H9 (cell line): ENCODE data around the gene B4GALT1. TPM values are rescaled to one million over a fixed set of nuclear protein-coding genes. Genes with fewer than 3 reads are reported as not detected.

Experiments
- DNase-seq: peaks from one replicate; pipeline ENCODE4 v3.0.0-alpha.2; 2017
- H2AFZ ChIP-seq: one replicate; pipeline ENCODE4 v1.6.1; 2013; ENCODE audit warnings: mild to moderate bottlenecking, low read length, control low read depth, moderate library complexity
- H2AK5ac ChIP-seq: 2 replicates; pipeline ENCODE4 v1.6.1; 2013; ENCODE audit warnings: low read length, control low read depth, mixed read lengths; ENCODE audit not compliant: insufficient read length
- H2BK120ac ChIP-seq: one replicate; pipeline ENCODE4 v1.6.1; 2013; ENCODE audit warnings: low read depth, mild to moderate bottlenecking, low read length, control low read depth, inconsistent platforms; ENCODE audit not compliant: poor library complexity, severe bottlenecking
- H2BK12ac ChIP-seq: 2 replicates; pipeline ENCODE4 v1.6.1; 2013; ENCODE audit warnings: low read length, control low read depth, mixed read lengths, low read depth; ENCODE audit not compliant: insufficient read length
- H2BK15ac ChIP-seq: 2 replicates; pipeline ENCODE4 v1.6.1; 2013; ENCODE audit warnings: low read depth, low read length, control low read depth
- H2BK20ac ChIP-seq: one replicate; pipeline ENCODE4 v1.6.1; 2013; ENCODE audit warnings: low read depth, mild to moderate bottlenecking, low read length, control low read depth, inconsistent platforms; ENCODE audit not compliant: poor library complexity, severe bottlenecking
- H2BK5ac ChIP-seq: 2 replicates; pipeline ENCODE4 v1.6.1; 2013; ENCODE audit warnings: low read length, control low read depth, mixed read lengths; ENCODE audit not compliant: insufficient read length
- H3K14ac ChIP-seq: 2 replicates; pipeline ENCODE4 v1.6.1; 2013; ENCODE audit warnings: low read length, control low read depth; ENCODE audit not compliant: insufficient read depth
- H3K18ac ChIP-seq: 2 replicates; pipeline ENCODE4 v1.6.1; 2013; ENCODE audit warnings: low read depth, mild to moderate bottlenecking, mixed read lengths, low read length, control low read depth; ENCODE audit not compliant: insufficient read length
- H3K23ac ChIP-seq: 2 replicates; pipeline ENCODE4 v1.6.1; 2013; ENCODE audit warnings: low read length, control low read depth, mixed read lengths, low read depth; ENCODE audit not compliant: insufficient read length
- H3K23me2 ChIP-seq: 2 replicates; pipeline ENCODE4 v1.6.1; 2013; ENCODE audit warnings: low read depth, mild to moderate bottlenecking, mixed read lengths, low read length, control low read depth; ENCODE audit not compliant: insufficient read length, poor library complexity, severe bottlenecking
- H3K27ac ChIP-seq: 2 replicates; pipeline ENCODE4 v1.5.1; 2013; ENCODE audit warnings: low read length, control low read depth, mixed read lengths, low read depth; ENCODE audit not compliant: insufficient read length
- H3K27me3 ChIP-seq: 2 replicates; pipeline ENCODE4 v1.6.1; 2013; ENCODE audit warnings: low read length, control low read depth, inconsistent platforms; ENCODE audit not compliant: insufficient read depth
- H3K4ac ChIP-seq: 2 replicates; pipeline ENCODE4 v1.6.1; 2013; ENCODE audit warnings: low read depth, mild to moderate bottlenecking, control low read depth, inconsistent platforms, low read length, moderate library complexity
- H3K4me1 ChIP-seq: 2 replicates; pipeline ENCODE4 v1.6.1; 2013; ENCODE audit warnings: low read length, control low read depth, inconsistent platforms; ENCODE audit not compliant: insufficient read depth
- H3K4me2 ChIP-seq: 2 replicates; pipeline ENCODE4 v1.6.1; 2013; ENCODE audit warnings: low read length, control low read depth, mixed read lengths; ENCODE audit not compliant: insufficient read length, insufficient read depth
- H3K56ac ChIP-seq: 2 replicates; pipeline ENCODE4 v1.6.1; 2013; ENCODE audit warnings: low read depth, mild to moderate bottlenecking, mixed read lengths, low read length, control low read depth; ENCODE audit not compliant: insufficient read length
- H3K79me1 ChIP-seq: 2 replicates; pipeline ENCODE4 v1.6.1; 2013; ENCODE audit warnings: low read depth, mild to moderate bottlenecking, moderate library complexity, low read length, control low read depth, inconsistent platforms; ENCODE audit not compliant: insufficient read depth, poor library complexity, severe bottlenecking
- H3K79me2 ChIP-seq: 2 replicates; pipeline ENCODE4 v1.6.1; 2013; ENCODE audit warnings: low read length, control low read depth, inconsistent platforms; ENCODE audit not compliant: insufficient read depth
- H3K9ac ChIP-seq: 2 replicates; pipeline ENCODE4 v1.6.1; 2013; ENCODE audit warnings: low read length, control low read depth, mixed read lengths; ENCODE audit not compliant: insufficient read length; ENCODE audit errors: extremely low read depth
- H3K9me3 ChIP-seq: one replicate; pipeline ENCODE4 v1.6.1; 2013; ENCODE audit warnings: low read depth, low read length, inconsistent platforms; ENCODE audit not compliant: control insufficient read depth
- H3T11ph ChIP-seq: one replicate; pipeline ENCODE4 v1.6.1; 2013; ENCODE audit warnings: mild to moderate bottlenecking, low read length, control low read depth, inconsistent platforms
- H4K20me1 ChIP-seq: one replicate; pipeline ENCODE4 v1.6.1; 2013; ENCODE audit not compliant: control insufficient read depth, insufficient read length, insufficient read depth
- H4K5ac ChIP-seq: 2 replicates; pipeline ENCODE4 v1.6.1; 2013; ENCODE audit warnings: low read depth, mild to moderate bottlenecking, mixed read lengths, low read length, control low read depth; ENCODE audit not compliant: insufficient read length
- H4K8ac ChIP-seq: replicated peaks from 2 replicates; pipeline ENCODE4 v1.6.1; 2013; ENCODE audit warnings: low read length, control low read depth, mixed read lengths, low read depth; ENCODE audit not compliant: insufficient read length
- H4K91ac ChIP-seq: 2 replicates; pipeline ENCODE4 v1.6.1; 2013; ENCODE audit warnings: low read depth, mild to moderate bottlenecking, moderate library complexity, mixed read lengths, low read length, control low read depth; ENCODE audit not compliant: insufficient read length
- H3K27ac Mint-ChIP-seq, 3 experiments: 2 replicates in 2 of 3; 3 replicates in 1 of 3; pipeline ENCODE4 v1.8.0; 2020 to 2021; ENCODE audit warnings: mixed read lengths in 3 of 3, mild to moderate bottlenecking in 1 of 3, moderate library complexity in 1 of 3
- H3K27me3 Mint-ChIP-seq: 2 replicates; pipeline ENCODE4 v1.8.0; 2021; ENCODE audit warnings: low read depth, mild to moderate bottlenecking, moderate library complexity, mixed read lengths
- H3K36me3 Mint-ChIP-seq, 3 experiments: 2 replicates in 2 of 3; 3 replicates in 1 of 3; pipeline ENCODE4 v1.8.0; 2020 to 2021; ENCODE audit warnings: low read depth in 3 of 3, mixed read lengths in 3 of 3; ENCODE audit not compliant: insufficient read depth in 1 of 3
- H3K4me1 Mint-ChIP-seq, 2 experiments: 2 replicates each; pipeline ENCODE4 v1.8.0; 2020; ENCODE audit warnings: mixed read lengths in 2 of 2
- H3K4me3 Mint-ChIP-seq, 2 experiments: 2 replicates in 1 of 2; 3 replicates in 1 of 2; pipeline ENCODE4 v1.8.0; 2020 to 2021; ENCODE audit warnings: mild to moderate bottlenecking in 2 of 2, mixed read lengths in 2 of 2, moderate library complexity in 1 of 2
- H3K9me3 Mint-ChIP-seq, 2 experiments: 2 replicates in 1 of 2; 3 replicates in 1 of 2; pipeline ENCODE4 v1.8.0; 2020; ENCODE audit warnings: mild to moderate bottlenecking in 2 of 2, mixed read lengths in 2 of 2, moderate library complexity in 1 of 2
- WGBS: extraction: QIAGEN DNeasy Blood & Tissue Kit; methylation state at CpG from one replicate; pipeline ENCODE4 v1.1.7; 2013; ENCODE audit warnings: missing lambda C conversion rate, low lambda C conversion rate, mixed read lengths; ENCODE audit not compliant: insufficient read length; ENCODE audit errors: extremely low coverage; 5-methylcytosine and 5-hydroxymethylcytosine counted together
- total RNA-seq: library from RNA; stranded (reverse); gene quantifications from 2 replicates; pipeline ENCODE4 v1.2.1, GENCODE V29; 2021
- TF ChIP-seq, protein P1 (sequence below): fragments of 200-600 bp; sonication (generic); conservative IDR thresholded peaks from 3 replicates; pipeline ENCODE4 v1.8.0; 2021; ENCODE audit warnings: antibody characterized with exemption, mild to moderate bottlenecking

Gene B4GALT1
- total RNA-seq, 1 experiment from 2014 or later = 15.3 TPM

DNA sequence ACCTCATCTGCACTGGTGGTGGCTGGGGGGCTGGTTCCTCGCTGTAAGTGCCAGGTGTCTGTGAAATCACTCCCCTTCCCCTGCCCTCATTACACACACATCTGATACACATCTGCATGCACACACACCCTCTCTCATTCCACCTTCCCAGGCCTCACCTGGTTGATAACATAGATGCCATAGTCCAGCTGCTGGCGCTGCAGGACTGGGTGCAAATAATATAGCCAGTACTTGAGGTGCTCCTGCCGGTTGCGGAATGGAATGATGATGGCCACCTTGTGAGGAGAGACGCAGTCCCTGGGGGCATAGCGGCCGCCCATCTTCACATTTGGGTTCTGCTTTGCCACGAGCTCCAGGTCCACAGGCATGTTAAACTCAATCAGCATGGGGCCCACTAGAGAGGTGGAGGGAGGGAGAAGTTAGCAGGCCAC lies 32.1 kb downstream of the B4GALT1 start:
- no peak overlapping the region for H2AFZ ChIP-seq
- no peaks in the 10 kb centered on the region for H3K4me1 ChIP-seq
- no peak overlapping the region for H4K8ac ChIP-seq
- no peak overlapping the region for H2BK15ac ChIP-seq
- H4K5ac ChIP-seq = no peak overlapping the region
- H3K4me2 ChIP-seq = no peak overlapping the region
- peaks cover 4% of the 10 kb centered on the region for H3K79me1 ChIP-seq
- TF ChIP-seq, protein P1, sequence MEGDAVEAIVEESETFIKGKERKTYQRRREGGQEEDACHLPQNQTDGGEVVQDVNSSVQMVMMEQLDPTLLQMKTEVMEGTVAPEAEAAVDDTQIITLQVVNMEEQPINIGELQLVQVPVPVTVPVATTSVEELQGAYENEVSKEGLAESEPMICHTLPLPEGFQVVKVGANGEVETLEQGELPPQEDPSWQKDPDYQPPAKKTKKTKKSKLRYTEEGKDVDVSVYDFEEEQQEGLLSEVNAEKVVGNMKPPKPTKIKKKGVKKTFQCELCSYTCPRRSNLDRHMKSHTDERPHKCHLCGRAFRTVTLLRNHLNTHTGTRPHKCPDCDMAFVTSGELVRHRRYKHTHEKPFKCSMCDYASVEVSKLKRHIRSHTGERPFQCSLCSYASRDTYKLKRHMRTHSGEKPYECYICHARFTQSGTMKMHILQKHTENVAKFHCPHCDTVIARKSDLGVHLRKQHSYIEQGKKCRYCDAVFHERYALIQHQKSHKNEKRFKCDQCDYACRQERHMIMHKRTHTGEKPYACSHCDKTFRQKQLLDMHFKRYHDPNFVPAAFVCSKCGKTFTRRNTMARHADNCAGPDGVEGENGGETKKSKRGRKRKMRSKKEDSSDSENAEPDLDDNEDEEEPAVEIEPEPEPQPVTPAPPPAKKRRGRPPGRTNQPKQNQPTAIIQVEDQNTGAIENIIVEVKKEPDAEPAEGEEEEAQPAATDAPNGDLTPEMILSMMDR = no peak
- H3T11ph ChIP-seq = no peak overlapping the region
- no peaks in the 10 kb centered on the region for H3K79me2 ChIP-seq
- Mint-ChIP-seq H3K27me3 (no peaks in the 10 kb centered on the region), H3K27ac (peak overlapping the region in 1 of 3 experiments; percentile 57; a peak in 1 of 7 replicates), H3K36me3 (peaks cover 2 to 6% (median 4%) of the 10 kb centered on the region in 3 experiments; a peak in 3 of 7 replicates), H3K4me1 (peaks cover 6 to 7% of the 10 kb centered on the region in 2 experiments), H3K9me3 (no peaks in the 10 kb centered on the region; a peak in 1 of 5 replicates), H3K4me3 (no peak overlapping the region)
- no peak overlapping the region for H2AK5ac ChIP-seq
- no peaks in the 10 kb centered on the region for H3K27me3 ChIP-seq
- H3K14ac ChIP-seq = peak overlapping the region; percentile 12; the same call in 1 of the 2 replicates
- H2BK20ac ChIP-seq = no peak overlapping the region
- H3K9ac ChIP-seq = no peak overlapping the region
- H4K20me1 ChIP-seq = no peaks in the 10 kb centered on the region
- no peak overlapping the region for H3K18ac ChIP-seq
- H2BK5ac ChIP-seq = no peak overlapping the region
- H3K56ac ChIP-seq = no peak overlapping the region
- no peak overlapping the region for H3K4ac ChIP-seq
- no peak for DNase-seq
- H3K23ac ChIP-seq = no peak overlapping the region
- H3K23me2 ChIP-seq = no peaks in the 10 kb centered on the region
- H3K27ac ChIP-seq = no peak overlapping the region
- no CpG with 5 or more reads among the region's 8 CpGs for WGBS
- no peak overlapping the region for H4K91ac ChIP-seq
- H3K9me3 ChIP-seq = no peaks in the 10 kb centered on the region
- no peak overlapping the region for H2BK120ac ChIP-seq
- no peak overlapping the region for H2BK12ac ChIP-seq
